MM.1S (cell line): Measurements from ENCODE around the gene SC5D.

Source experiments
- CTCF ChIP-seq: fragments of 300-600 bp; sonication (generic); IDR thresholded peaks from 2 replicates; pipeline ENCODE4 v1.5.1; 2016; ENCODE audit warnings: antibody characterized with exemption, low read length, mixed read lengths
- EZH2 ChIP-seq: fragments of 300-600 bp; sonication (generic); optimal IDR thresholded peaks from 2 replicates; pipeline ENCODE3; 2017; ENCODE audit warnings: low read depth, mild to moderate bottlenecking, antibody characterized with exemption, low read length, mixed read lengths
- EZH2phosphoT487 ChIP-seq: fragments of 300-600 bp; sonication (generic); IDR thresholded peaks from 2 replicates; pipeline ENCODE4 v1.6.1; 2018; ENCODE audit warnings: antibody characterized with exemption, low read length

GRCh38 chr11:121348220-121348875, 55.8 kb downstream of the SC5D start:
- no peak for TF ChIP-seq EZH2
- no peak for TF ChIP-seq CTCF
- no peak for TF ChIP-seq EZH2phosphoT487
